Liver (tissue), 9 donors: ENCODE results near the gene PER2. TPM values are rescaled to one million over a fixed set of nuclear protein-coding genes. Genes with fewer than 3 reads are reported as not detected.

ENCODE experiments used
- DNase-seq: peaks from one replicate; pipeline ENCODE4 v3.0.0-alpha.2; 2017; ENCODE audit warnings: low spot score
- H3K27ac ChIP-seq, 2 donors: one replicate each; pipeline ENCODE4 v1.7.0; 2013; ENCODE audit warnings: inconsistent platforms in 2 of 2, low read length in 2 of 2, control low read depth in 1 of 2, low read depth in 1 of 2, mild to moderate bottlenecking in 1 of 2
- H3K27me3 ChIP-seq, 4 donors: one replicate each; pipeline versions ENCODE4 v1.6.1 to v1.7.0; 2013; ENCODE audit warnings: low read length in 3 of 4, inconsistent platforms in 1 of 4, mild to moderate bottlenecking in 1 of 4, moderate library complexity in 1 of 4; ENCODE audit not compliant: control insufficient read depth in 4 of 4, insufficient read depth in 4 of 4
- H3K36me3 ChIP-seq, 4 donors: one replicate each; pipeline versions ENCODE4 v1.6.1 to v1.7.0; 2013; ENCODE audit warnings: low read length in 3 of 4, mild to moderate bottlenecking in 3 of 4, low read depth in 1 of 4, moderate library complexity in 1 of 4; ENCODE audit not compliant: control insufficient read depth in 4 of 4, insufficient read depth in 3 of 4
- H3K4me1 ChIP-seq, 4 donors: one replicate each; pipeline versions ENCODE4 v1.6.1 to v1.7.0; 2013; ENCODE audit warnings: low read length in 3 of 4, mild to moderate bottlenecking in 3 of 4, moderate library complexity in 1 of 4; ENCODE audit not compliant: control insufficient read depth in 4 of 4, insufficient read depth in 4 of 4
- H3K4me3 ChIP-seq, 3 donors: one replicate each; pipeline versions ENCODE4 v1.6.1 to v1.7.0; 2013; ENCODE audit warnings: low read length in 3 of 3, control low read depth in 1 of 3, low read depth in 1 of 3, mild to moderate bottlenecking in 1 of 3
- H3K9ac ChIP-seq, 2 donors: one replicate each; pipeline ENCODE4 v1.7.0; 2013; ENCODE audit warnings: low read length in 2 of 2, mild to moderate bottlenecking in 2 of 2, moderate library complexity in 2 of 2, control low read depth in 1 of 2, low read depth in 1 of 2
- H3K9me3 ChIP-seq, 4 donors: one replicate each; pipeline versions ENCODE4 v1.6.1 to v1.7.0; 2013; ENCODE audit warnings: low read length in 3 of 4; ENCODE audit not compliant: control insufficient read depth in 4 of 4
- EGR1 ChIP-seq, 2 donors: IDR thresholded peaks; 2 replicates each; pipeline ENCODE4 v1.6.1; 2016 to 2018; ENCODE audit warnings: antibody characterized with exemption in 2 of 2, low read depth in 2 of 2
- FOXA1 ChIP-seq: IDR thresholded peaks from 2 replicates; pipeline ENCODE4 v1.6.1; 2016; ENCODE audit warnings: antibody characterized with exemption
- GABPA ChIP-seq, 2 donors: IDR thresholded peaks in 1 of 2; conservative IDR thresholded peaks in 1 of 2; 2 replicates each; pipeline ENCODE4 v1.6.1; 2016; ENCODE audit warnings: antibody characterized with exemption in 2 of 2, mild to moderate bottlenecking in 1 of 2, moderate library complexity in 1 of 2
- HNF4A ChIP-seq, 2 donors: conservative IDR thresholded peaks; 2 replicates each; pipeline ENCODE4 v1.6.1; 2016; ENCODE audit warnings: antibody characterized with exemption in 2 of 2, mild to moderate bottlenecking in 2 of 2
- HNF4G ChIP-seq: IDR thresholded peaks from 2 replicates; pipeline ENCODE4 v1.6.1; 2016; ENCODE audit warnings: antibody characterized with exemption
- JUND ChIP-seq, 2 donors: IDR thresholded peaks; 2 replicates each; pipeline ENCODE4 v1.6.1; 2016; ENCODE audit warnings: antibody characterized with exemption in 2 of 2
- NR2F2 ChIP-seq: IDR thresholded peaks from 2 replicates; pipeline ENCODE4 v1.6.1; 2016; ENCODE audit warnings: antibody characterized with exemption
- RAD21 ChIP-seq, 2 donors: IDR thresholded peaks; 2 replicates each; pipeline ENCODE4 v1.6.1; 2016; ENCODE audit warnings: antibody characterized with exemption in 2 of 2, mild to moderate bottlenecking in 2 of 2
- RXRA ChIP-seq, 2 donors: IDR thresholded peaks; 2 replicates each; pipeline ENCODE4 v1.6.1; 2017 to 2018; ENCODE audit warnings: antibody characterized with exemption in 2 of 2, mild to moderate bottlenecking in 1 of 2
- SP1 ChIP-seq: IDR thresholded peaks from 2 replicates; pipeline ENCODE4 v1.6.1; 2018; ENCODE audit warnings: antibody characterized with exemption, mild to moderate bottlenecking
- YY1 ChIP-seq: IDR thresholded peaks from 2 replicates; pipeline ENCODE4 v1.6.1; 2016; ENCODE audit warnings: antibody characterized with exemption, mild to moderate bottlenecking
- WGBS: extraction: QIAGEN DNeasy Blood & Tissue Kit; methylation state at CpG from one replicate; pipeline ENCODE4 v1.1.7; 2013; 5-methylcytosine and 5-hydroxymethylcytosine counted together
- polyA plus RNA-seq, 2 donors: library from polyadenylated mRNA; stranded (reverse) in 1 of 2; unstranded in 1 of 2; fragments of 200-250 nt in 1 of 2; fragments of >200 nt in 1 of 2; fragmentation: Nextera tagmentation in 1 of 2; extraction: Ambion mirVana in 1 of 2; gene quantifications; one replicate each; pipeline versions ENCODE4 v1.2.1 to v1.2.3, GENCODE V29; 2013 to 2015
- total RNA-seq, 2 donors: library from RNA; depleted of rRNA; stranded (reverse); fragments of >200 nt; gene quantifications; one replicate each; pipeline ENCODE4 v1.2.3, GENCODE V29; 2014
- TF ChIP-seq, protein P1 (sequence below): IDR thresholded peaks from 2 replicates; pipeline ENCODE4 v1.6.1; 2016; ENCODE audit warnings: antibody characterized with exemption
- TF ChIP-seq, protein P2 (sequence below): IDR thresholded peaks from 2 replicates; pipeline ENCODE4 v1.6.1; 2016; ENCODE audit warnings: antibody characterized with exemption, mild to moderate bottlenecking
- TF ChIP-seq, protein P3 (sequence below): IDR thresholded peaks from 2 replicates; pipeline ENCODE4 v1.6.1; 2016; ENCODE audit warnings: antibody characterized with exemption
- donor health status: healthy.
- donor health status: healthy.
- donor health status: healthy.
- donor health status: healthy.
- donor health status: healthy.

Gene PER2
- total and polyA plus RNA-seq, 4 donors: 1.1 to 12.5 (median 4.1) TPM

DNA sequence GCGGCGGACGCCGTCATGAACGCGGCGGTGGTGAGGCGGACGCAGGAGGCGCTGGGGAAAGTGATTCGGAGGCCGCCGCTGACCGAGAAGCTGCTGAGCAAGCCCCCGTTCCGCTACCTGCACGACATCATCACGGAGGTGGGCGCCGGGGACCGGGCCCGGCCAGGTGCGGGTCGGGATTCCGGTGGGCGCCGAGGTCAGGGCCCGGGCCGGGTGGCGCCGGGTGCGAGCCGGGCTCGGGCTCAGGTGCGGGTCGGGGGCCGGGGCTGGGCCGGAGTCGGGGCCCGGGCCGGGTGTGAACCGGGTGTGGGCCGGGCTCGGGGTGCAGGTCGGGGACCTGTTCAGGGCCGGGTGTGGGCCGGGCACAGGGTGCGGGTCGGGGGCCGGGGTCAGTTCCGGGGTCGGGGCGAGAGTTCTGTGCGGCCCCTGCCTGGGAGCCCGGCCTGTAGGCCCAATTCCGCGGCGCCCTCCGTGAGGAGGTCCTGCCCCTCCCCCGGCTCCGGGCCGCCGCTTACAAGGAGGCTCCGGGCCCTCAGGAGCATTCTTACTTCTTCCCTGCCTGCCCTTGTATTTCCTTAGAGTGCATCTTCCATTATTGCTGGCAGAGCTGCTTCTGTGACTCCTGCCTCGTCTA lies 32.4 kb upstream of the PER2 start:
- TF ChIP-seq FOXA1: no peak
- TF ChIP-seq RXRA (IDR thresholded peaks at IDR 0.05): no peak
- TF ChIP-seq, protein P1, sequence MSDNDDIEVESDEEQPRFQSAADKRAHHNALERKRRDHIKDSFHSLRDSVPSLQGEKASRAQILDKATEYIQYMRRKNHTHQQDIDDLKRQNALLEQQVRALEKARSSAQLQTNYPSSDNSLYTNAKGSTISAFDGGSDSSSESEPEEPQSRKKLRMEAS: no peak
- TF ChIP-seq NR2F2: no peak
- TF ChIP-seq, protein P2, sequence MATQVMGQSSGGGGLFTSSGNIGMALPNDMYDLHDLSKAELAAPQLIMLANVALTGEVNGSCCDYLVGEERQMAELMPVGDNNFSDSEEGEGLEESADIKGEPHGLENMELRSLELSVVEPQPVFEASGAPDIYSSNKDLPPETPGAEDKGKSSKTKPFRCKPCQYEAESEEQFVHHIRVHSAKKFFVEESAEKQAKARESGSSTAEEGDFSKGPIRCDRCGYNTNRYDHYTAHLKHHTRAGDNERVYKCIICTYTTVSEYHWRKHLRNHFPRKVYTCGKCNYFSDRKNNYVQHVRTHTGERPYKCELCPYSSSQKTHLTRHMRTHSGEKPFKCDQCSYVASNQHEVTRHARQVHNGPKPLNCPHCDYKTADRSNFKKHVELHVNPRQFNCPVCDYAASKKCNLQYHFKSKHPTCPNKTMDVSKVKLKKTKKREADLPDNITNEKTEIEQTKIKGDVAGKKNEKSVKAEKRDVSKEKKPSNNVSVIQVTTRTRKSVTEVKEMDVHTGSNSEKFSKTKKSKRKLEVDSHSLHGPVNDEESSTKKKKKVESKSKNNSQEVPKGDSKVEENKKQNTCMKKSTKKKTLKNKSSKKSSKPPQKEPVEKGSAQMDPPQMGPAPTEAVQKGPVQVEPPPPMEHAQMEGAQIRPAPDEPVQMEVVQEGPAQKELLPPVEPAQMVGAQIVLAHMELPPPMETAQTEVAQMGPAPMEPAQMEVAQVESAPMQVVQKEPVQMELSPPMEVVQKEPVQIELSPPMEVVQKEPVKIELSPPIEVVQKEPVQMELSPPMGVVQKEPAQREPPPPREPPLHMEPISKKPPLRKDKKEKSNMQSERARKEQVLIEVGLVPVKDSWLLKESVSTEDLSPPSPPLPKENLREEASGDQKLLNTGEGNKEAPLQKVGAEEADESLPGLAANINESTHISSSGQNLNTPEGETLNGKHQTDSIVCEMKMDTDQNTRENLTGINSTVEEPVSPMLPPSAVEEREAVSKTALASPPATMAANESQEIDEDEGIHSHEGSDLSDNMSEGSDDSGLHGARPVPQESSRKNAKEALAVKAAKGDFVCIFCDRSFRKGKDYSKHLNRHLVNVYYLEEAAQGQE: no peak
- no peak for TF ChIP-seq EGR1 (IDR thresholded peaks at IDR 0.05; ENCODE audit: low read depth in 2 of 2)
- no peak for TF ChIP-seq YY1
- Histone ChIP-seq H3K4me1 (peaks cover 0 to 19% (median 12%) of the 10 kb centered on the region in 4 donors), H3K27ac (no peak overlapping the region), H3K9me3 (no peaks in the 10 kb centered on the region), H3K4me3 (peak overlapping the region; percentile 55 to 97 (median 75)), H3K36me3 (no peaks in the 10 kb centered on the region), H3K9ac (peak overlapping the region in 1 of 2 donors; percentile 81), H3K27me3 (no peaks in the 10 kb centered on the region)
- no peak for DNase-seq
- 1% methylated on average over 65 of the region's 65 CpGs for WGBS

DNA sequence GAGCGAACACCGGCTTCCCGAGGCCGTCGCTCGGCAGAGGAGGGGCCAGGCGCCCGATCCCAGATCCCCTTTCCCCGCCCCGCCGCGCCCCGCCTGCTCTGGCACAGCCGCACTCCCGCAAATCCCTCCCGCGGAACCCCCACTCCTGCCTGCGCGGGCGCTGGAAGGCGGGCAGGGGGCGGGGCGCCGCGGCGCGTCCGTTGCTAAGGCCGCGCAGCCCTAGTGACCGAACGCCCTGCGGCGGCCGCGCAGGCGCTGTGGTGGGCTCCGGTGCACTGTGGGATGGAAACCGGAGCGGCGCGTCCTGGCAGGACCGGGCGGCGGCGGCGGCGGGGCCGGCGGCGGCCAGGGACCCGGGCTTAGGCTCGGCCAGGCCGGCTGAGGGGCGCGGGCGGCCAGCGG lies 31.8 kb upstream of the PER2 start, which contains the start of gene TRAF3IP1:
Gene TRAF3IP1, plus strand, starts transcription at position 273 of the 402 bp plus-strand sequence. CDS start 145 bp downstream, outside the sequence.
- under 1% methylated on average over 58 of the region's 58 CpGs for WGBS
- Histone ChIP-seq H3K9ac (peak within 1 kb of the TSS; percentile 8 to 87), H3K36me3 (no peaks in the 10 kb centered on the region), H3K27ac (peak within 1 kb of the TSS; percentile 1 to 38), H3K27me3 (no peaks in the 10 kb centered on the region), H3K4me3 (peak within 1 kb of the TSS; percentile 55 to 97 (median 75)), H3K9me3 (no peaks in the 10 kb centered on the region), H3K4me1 (peaks cover 0 to 19% (median 12%) of the 10 kb centered on the region in 4 donors)
- no peak for TF ChIP-seq GABPA (IDR thresholded peaks at IDR 0.05 in 1 of 2, conservative IDR thresholded peaks at IDR 0.05 in 1 of 2)
- TF ChIP-seq FOXA1: no peak
- TF ChIP-seq HNF4A (conservative IDR thresholded peaks at IDR 0.05): no peak
- peak; percentile 15 to 17 for TF ChIP-seq RAD21 (IDR thresholded peaks at IDR 0.05)
- TF ChIP-seq NR2F2: no peak
- peak; percentile 33 for TF ChIP-seq SP1
- TF ChIP-seq, protein P3, sequence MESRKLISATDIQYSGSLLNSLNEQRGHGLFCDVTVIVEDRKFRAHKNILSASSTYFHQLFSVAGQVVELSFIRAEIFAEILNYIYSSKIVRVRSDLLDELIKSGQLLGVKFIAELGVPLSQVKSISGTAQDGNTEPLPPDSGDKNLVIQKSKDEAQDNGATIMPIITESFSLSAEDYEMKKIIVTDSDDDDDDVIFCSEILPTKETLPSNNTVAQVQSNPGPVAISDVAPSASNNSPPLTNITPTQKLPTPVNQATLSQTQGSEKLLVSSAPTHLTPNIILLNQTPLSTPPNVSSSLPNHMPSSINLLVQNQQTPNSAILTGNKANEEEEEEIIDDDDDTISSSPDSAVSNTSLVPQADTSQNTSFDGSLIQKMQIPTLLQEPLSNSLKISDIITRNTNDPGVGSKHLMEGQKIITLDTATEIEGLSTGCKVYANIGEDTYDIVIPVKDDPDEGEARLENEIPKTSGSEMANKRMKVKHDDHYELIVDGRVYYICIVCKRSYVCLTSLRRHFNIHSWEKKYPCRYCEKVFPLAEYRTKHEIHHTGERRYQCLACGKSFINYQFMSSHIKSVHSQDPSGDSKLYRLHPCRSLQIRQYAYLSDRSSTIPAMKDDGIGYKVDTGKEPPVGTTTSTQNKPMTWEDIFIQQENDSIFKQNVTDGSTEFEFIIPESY: no peak
- TF ChIP-seq JUND (IDR thresholded peaks at IDR 0.05): no peak
- no peak for TF ChIP-seq RXRA (IDR thresholded peaks at IDR 0.05)
- no peak for TF ChIP-seq EGR1 (IDR thresholded peaks at IDR 0.05; ENCODE audit: low read depth in 2 of 2)
- TF ChIP-seq HNF4G: no peak
- peak; percentile 90 for DNase-seq
